Measurements from ENCODE around the gene SORCS3.

The SORCS3 gene

GRCh38 chr10:104824380-104825006 lies 183.4 kb downstream of the SORCS3 start:
- Histone ChIP-seq H3K4me2 (ENCODE audit: low read length) (no peak overlapping the region), H3K27me3 (ENCODE audit: control insufficient read depth, low read length) (no peaks in the 10 kb centered on the region)
- TF ChIP-seq EZH2phosphoT487 (IDR thresholded peaks at IDR 0.05; ENCODE audit: borderline replicate concordance, low read length) (no peak), CTCF (IDR thresholded peaks at IDR 0.05; ENCODE audit: low read depth, low read length, poor library complexity, severe bottlenecking) (no peak)

GRCh38 chr10:104831272-104831671 lies 190.2 kb downstream of the SORCS3 start:
- Histone ChIP-seq H3K27me3 (ENCODE audit: control insufficient read depth, low read length) (no peaks in the 10 kb centered on the region), H3K4me2 (ENCODE audit: low read length) (no peak overlapping the region), H3K4me1 (ENCODE audit: control insufficient read depth, low read length) (no peaks in the 10 kb centered on the region), H3K27ac (ENCODE audit: low read depth, low read length) (no peak overlapping the region), H3K79me2 (ENCODE audit: control insufficient read depth, low read length) (no peaks in the 10 kb centered on the region), H3K9me2 (replicated peaks; ENCODE audit: control insufficient read depth, low read length) (no peaks in the 10 kb centered on the region), H3K9me3 (ENCODE audit: control insufficient read depth, insufficient read depth, low read length) (no peaks in the 10 kb centered on the region), H3K36me3 (ENCODE audit: control insufficient read depth, low read length) (no peaks in the 10 kb centered on the region), H3F3A (ENCODE audit: control insufficient read depth, insufficient read depth) (no peaks in the 10 kb centered on the region), H4K20me1 (ENCODE audit: control insufficient read depth, insufficient read depth, low read depth, low read length) (no peaks in the 10 kb centered on the region), H3K4me3 (ENCODE audit: low read length) (no peak overlapping the region)
- no peak for TF ChIP-seq CTCF (IDR thresholded peaks at IDR 0.05; ENCODE audit: low read depth, low read length, poor library complexity, severe bottlenecking)
- TF ChIP-seq EZH2phosphoT487 (IDR thresholded peaks at IDR 0.05; ENCODE audit: borderline replicate concordance, low read length), result no peak

More at GRCh38 chr10:104824380-104825006, 183.4 kb downstream of the SORCS3 start:
- no peaks in the 10 kb centered on the region for H3K36me3 ChIP-seq (ENCODE audit: control insufficient read depth, low read length)
- no peaks in the 10 kb centered on the region for H3F3A ChIP-seq (ENCODE audit: control insufficient read depth, insufficient read depth)
- H3K9me3 ChIP-seq (ENCODE audit: control insufficient read depth, insufficient read depth, low read length), result no peaks in the 10 kb centered on the region
- no peaks in the 10 kb centered on the region for H3K79me2 ChIP-seq (ENCODE audit: control insufficient read depth, low read length)
- no peaks in the 10 kb centered on the region for H3K9me2 ChIP-seq (replicated peaks; ENCODE audit: control insufficient read depth, low read length)
- no peaks in the 10 kb centered on the region for H4K20me1 ChIP-seq (ENCODE audit: control insufficient read depth, insufficient read depth, low read depth, low read length)
- H3K4me1 ChIP-seq (ENCODE audit: control insufficient read depth, low read length), result no peaks in the 10 kb centered on the region
- H3K27ac ChIP-seq (ENCODE audit: low read depth, low read length), result no peak overlapping the region
- no peak overlapping the region for H3K4me3 ChIP-seq (ENCODE audit: low read length)

- H3K9me3 ChIP-seq (ENCODE audit: control insufficient read depth, insufficient read depth, low read length), result no peaks in the 10 kb centered on the region
- H3F3A ChIP-seq (ENCODE audit: control insufficient read depth, insufficient read depth), result no peaks in the 10 kb centered on the region
- H3K27me3 ChIP-seq (ENCODE audit: control insufficient read depth, low read length), result no peaks in the 10 kb centered on the region
- no peak for TF ChIP-seq EZH2phosphoT487 (IDR thresholded peaks at IDR 0.05; ENCODE audit: borderline replicate concordance, low read length)
- no peak for TF ChIP-seq CTCF (IDR thresholded peaks at IDR 0.05; ENCODE audit: low read depth, low read length, poor library complexity, severe bottlenecking)
- H3K36me3 ChIP-seq (ENCODE audit: control insufficient read depth, low read length), result no peaks in the 10 kb centered on the region
- no peaks in the 10 kb centered on the region for H3K9me2 ChIP-seq (replicated peaks; ENCODE audit: control insufficient read depth, low read length)
- H3K4me1 ChIP-seq (ENCODE audit: control insufficient read depth, low read length), result no peaks in the 10 kb centered on the region
- no peak overlapping the region for H3K4me2 ChIP-seq (ENCODE audit: low read length)
- H3K4me3 ChIP-seq (ENCODE audit: low read length), result no peak overlapping the region
- H4K20me1 ChIP-seq (ENCODE audit: control insufficient read depth, insufficient read depth, low read depth, low read length), result no peaks in the 10 kb centered on the region
- no peaks in the 10 kb centered on the region for H3K79me2 ChIP-seq (ENCODE audit: control insufficient read depth, low read length)
- H3K27ac ChIP-seq (ENCODE audit: low read depth, low read length), result no peak overlapping the region
Measured at GRCh38 chr10:104834580-104834979, 193.5 kb downstream of the SORCS3 start.
